Hematopoietic multipotent progenitor cell treated with erythropoietin and hydrocortisone succinate and interleukin-3 and kit ligand, for 17 days (in vitro differentiated cells): ENCODE data around the gene NCOA1.
"Not testable (repeated sequence)": the region's sequence is repeated elsewhere in the genome, so short reads cannot be mapped to it uniquely, and the experiment has no call there.

ENCODE experiments used
- DNase-seq: peaks from one replicate; pipeline ENCODE4 v3.0.0-alpha.2; 2015; ENCODE audit warnings: low spot score

The NCOA1 gene

GRCh38 chr2:24579053-24579803 is 88.2 kb downstream of the NCOA1 start:
- peak; percentile 23 for DNase-seq

- DNase-seq = no peak
Observed at GRCh38 chr2:24580561-24580960, 89.5 kb downstream of the NCOA1 start.

- DNase-seq = not testable (repeated sequence)
Observed at GRCh38 chr2:24581971-24582370, 90.9 kb downstream of the NCOA1 start.

GRCh38 chr2:24586955-24587354 is 95.9 kb downstream of the NCOA1 start:
- DNase-seq = no peak

GRCh38 chr2:24588294-24588693 is 97.2 kb downstream of the NCOA1 start:
- no peak for DNase-seq

- DNase-seq = no peak
Observed at GRCh38 chr2:24592441-24593100, 101.5 kb downstream of the NCOA1 start.

- no peak for DNase-seq
Observed at GRCh38 chr2:24594283-24594682, 103.2 kb downstream of the NCOA1 start.

GRCh38 chr2:24597181-24597870 is 106.3 kb downstream of the NCOA1 start:
- DNase-seq = no peak

- DNase-seq = not testable (repeated sequence)
Observed at GRCh38 chr2:24600140-24600539, 109.1 kb downstream of the NCOA1 start.

- DNase-seq = no peak
Observed at GRCh38 chr2:24611631-24612030, 120.6 kb downstream of the NCOA1 start.

GRCh38 chr2:24613154-24613814 is 122.2 kb downstream of the NCOA1 start:
- peak; percentile 80 for DNase-seq

GRCh38 chr2:24616616-24617015 is 125.6 kb downstream of the NCOA1 start:
- no peak for DNase-seq

- peak; percentile 41 for DNase-seq
Observed at GRCh38 chr2:24617424-24617823, 126.4 kb downstream of the NCOA1 start.

GRCh38 chr2:24618144-24618543 is 127.1 kb downstream of the NCOA1 start:
- no peak for DNase-seq

- DNase-seq = no peak
Observed at GRCh38 chr2:24618680-24619079, 127.6 kb downstream of the NCOA1 start.

GRCh38 chr2:24620936-24621335 is 129.9 kb downstream of the NCOA1 start:
- DNase-seq = no peak

GRCh38 chr2:24621779-24622538 is 130.9 kb downstream of the NCOA1 start:
- DNase-seq = no peak

GRCh38 chr2:24623535-24623934 is 132.5 kb downstream of the NCOA1 start:
- no peak for DNase-seq

GRCh38 chr2:24625728-24626127 is 134.7 kb downstream of the NCOA1 start:
- DNase-seq = no peak

GRCh38 chr2:24626131-24626530 is 135.1 kb downstream of the NCOA1 start:
- DNase-seq = no peak

- no peak for DNase-seq
Observed at GRCh38 chr2:24628746-24629145, 137.7 kb downstream of the NCOA1 start.

GRCh38 chr2:24632172-24632571 is 141.1 kb downstream of the NCOA1 start:
- DNase-seq = no peak
